DND-41 (cell line): Measurements from ENCODE around the gene SGO1.

Experiments
- ATAC-seq: fragments of 200-7000 bp; cut with Tn5 transposase; 3 replicates; pipeline ENCODE4 v1.9.1; 2021; ENCODE audit warnings: low read depth; ENCODE audit not compliant: insufficient read depth
- DNase-seq: peaks from one replicate; pipeline ENCODE4 v3.0.0-alpha.2; 2020
- H2AFZ ChIP-seq: 2 replicates; pipeline ENCODE4 v1.6.0; 2012; ENCODE audit warnings: low read depth, low read length
- H3K27ac ChIP-seq: 2 replicates; pipeline ENCODE4 v1.5.1; 2012; ENCODE audit warnings: low read length, inconsistent platforms
- H3K27me3 ChIP-seq: fragments of 200-600 bp; sonication (generic); 2 replicates; pipeline ENCODE4 v1.6.0; 2012; ENCODE audit warnings: low read length, mild to moderate bottlenecking, inconsistent platforms; ENCODE audit not compliant: insufficient read depth, poor library complexity
- H3K36me3 ChIP-seq: 2 replicates; pipeline ENCODE4 v1.5.1; 2012; ENCODE audit warnings: low read length, inconsistent platforms; ENCODE audit not compliant: insufficient read depth
- H3K4me1 ChIP-seq: 2 replicates; pipeline ENCODE4 v1.5.1; 2012; ENCODE audit warnings: mild to moderate bottlenecking, low read length; ENCODE audit not compliant: insufficient read depth
- H3K4me2 ChIP-seq: 2 replicates; pipeline ENCODE4 v1.6.0; 2012; ENCODE audit warnings: mild to moderate bottlenecking, moderate library complexity, low read length, inconsistent platforms; ENCODE audit not compliant: insufficient read depth
- H3K4me3 ChIP-seq, 2 experiments: fragments of 200-600 bp in 1 of 2; shearing (Covaris generic) in 1 of 2; 2 replicates each; pipeline ENCODE4 v1.5.1; 2012 to 2016; ENCODE audit warnings: inconsistent platforms in 2 of 2, low read length in 2 of 2, mild to moderate bottlenecking in 2 of 2, low read depth in 1 of 2, moderate library complexity in 1 of 2
- H3K79me2 ChIP-seq: 2 replicates; pipeline ENCODE4 v1.6.0; 2012; ENCODE audit warnings: low read length, inconsistent platforms; ENCODE audit not compliant: insufficient read depth
- H3K9ac ChIP-seq: 2 replicates; pipeline ENCODE4 v1.6.0; 2012; ENCODE audit warnings: low read depth, mild to moderate bottlenecking, inconsistent platforms, low read length, moderate library complexity
- H3K9me3 ChIP-seq: 2 replicates; pipeline ENCODE4 v1.5.1; 2012; ENCODE audit warnings: low read length, moderate library complexity, mild to moderate bottlenecking, inconsistent platforms; ENCODE audit not compliant: insufficient read depth, severe bottlenecking
- H4K20me1 ChIP-seq: 2 replicates; pipeline ENCODE4 v1.6.0; 2012; ENCODE audit warnings: low read length; ENCODE audit not compliant: insufficient read depth
- EZH2 ChIP-seq: IDR thresholded peaks from 3 replicates; pipeline ENCODE4 v1.6.1; 2012; ENCODE audit warnings: borderline replicate concordance, low read depth, mild to moderate bottlenecking, moderate library complexity, low read length, inconsistent platforms; ENCODE audit not compliant: severe bottlenecking
- TF ChIP-seq, protein P1 (sequence below): IDR thresholded peaks from 2 replicates; pipeline ENCODE4 v1.5.1; 2012; ENCODE audit warnings: borderline replicate concordance, low read length, moderate library complexity, mild to moderate bottlenecking; ENCODE audit not compliant: poor library complexity, severe bottlenecking; ENCODE audit errors: extremely low read depth

Gene SGO1

DNA sequence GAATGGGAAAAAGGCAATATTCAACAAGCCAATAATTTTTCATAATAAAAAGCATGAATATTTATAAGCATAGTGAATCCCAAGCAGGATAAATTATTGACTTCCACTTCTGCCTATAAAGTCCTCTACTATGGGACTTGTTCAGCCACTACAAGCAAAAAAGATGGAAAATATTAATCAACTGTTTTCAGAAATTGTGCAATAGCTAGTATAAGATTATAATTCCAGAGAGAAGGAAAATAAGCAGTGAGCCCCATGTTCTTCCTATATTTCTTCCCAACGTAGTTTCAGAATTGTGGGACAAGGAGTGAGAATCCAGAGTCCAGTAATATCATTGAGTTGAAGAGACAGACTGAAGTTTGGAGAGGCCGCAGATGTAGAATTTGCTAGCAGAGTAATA lies 24.3 kb downstream of the SGO1 start:
- Histone ChIP-seq H3K4me3 (no peak overlapping the region), H3K4me1 (no peaks in the 10 kb centered on the region), H3K9ac (no peak overlapping the region), H3K9me3 (no peaks in the 10 kb centered on the region), H3K27me3 (no peaks in the 10 kb centered on the region), H3K4me2 (no peak overlapping the region), H4K20me1 (no peaks in the 10 kb centered on the region), H2AFZ (no peak overlapping the region), H3K79me2 (no peaks in the 10 kb centered on the region), H3K36me3 (peaks cover 70% of the 10 kb centered on the region), H3K27ac (no peak overlapping the region)
- no peak for TF ChIP-seq EZH2
- TF ChIP-seq, protein P1, sequence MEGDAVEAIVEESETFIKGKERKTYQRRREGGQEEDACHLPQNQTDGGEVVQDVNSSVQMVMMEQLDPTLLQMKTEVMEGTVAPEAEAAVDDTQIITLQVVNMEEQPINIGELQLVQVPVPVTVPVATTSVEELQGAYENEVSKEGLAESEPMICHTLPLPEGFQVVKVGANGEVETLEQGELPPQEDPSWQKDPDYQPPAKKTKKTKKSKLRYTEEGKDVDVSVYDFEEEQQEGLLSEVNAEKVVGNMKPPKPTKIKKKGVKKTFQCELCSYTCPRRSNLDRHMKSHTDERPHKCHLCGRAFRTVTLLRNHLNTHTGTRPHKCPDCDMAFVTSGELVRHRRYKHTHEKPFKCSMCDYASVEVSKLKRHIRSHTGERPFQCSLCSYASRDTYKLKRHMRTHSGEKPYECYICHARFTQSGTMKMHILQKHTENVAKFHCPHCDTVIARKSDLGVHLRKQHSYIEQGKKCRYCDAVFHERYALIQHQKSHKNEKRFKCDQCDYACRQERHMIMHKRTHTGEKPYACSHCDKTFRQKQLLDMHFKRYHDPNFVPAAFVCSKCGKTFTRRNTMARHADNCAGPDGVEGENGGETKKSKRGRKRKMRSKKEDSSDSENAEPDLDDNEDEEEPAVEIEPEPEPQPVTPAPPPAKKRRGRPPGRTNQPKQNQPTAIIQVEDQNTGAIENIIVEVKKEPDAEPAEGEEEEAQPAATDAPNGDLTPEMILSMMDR: no peak
- no peak for DNase-seq
- no peak for ATAC-seq

- ATAC-seq (no peak), DNase-seq (no peak)
- Histone ChIP-seq H3K9me3 (no peaks in the 10 kb centered on the region), H3K36me3 (peaks cover 73% of the 10 kb centered on the region), H3K4me1 (no peaks in the 10 kb centered on the region), H3K27ac (no peak overlapping the region), H4K20me1 (no peaks in the 10 kb centered on the region), H3K27me3 (no peaks in the 10 kb centered on the region), H3K9ac (no peak overlapping the region), H3K79me2 (no peaks in the 10 kb centered on the region), H3K4me2 (no peak overlapping the region), H3K4me3 (no peak overlapping the region), H2AFZ (no peak overlapping the region)
- no peak for TF ChIP-seq EZH2
- TF ChIP-seq, protein P1: no peak
These were observed 25.8 kb downstream of the SGO1 start for GRCh38 chr3:20160230-20160629.

- H3K9ac ChIP-seq: no peak overlapping the region
- H3K9me3 ChIP-seq: no peaks in the 10 kb centered on the region
- no peak; the same call in 2 of the 3 replicates for ATAC-seq
- peaks cover 57% of the 10 kb centered on the region for H3K36me3 ChIP-seq
- H3K4me3 ChIP-seq: no peak overlapping the region
- H3K4me1 ChIP-seq: no peaks in the 10 kb centered on the region
- TF ChIP-seq, protein P1: no peak
- no peak for TF ChIP-seq EZH2
- H3K4me2 ChIP-seq: no peak overlapping the region
- DNase-seq: no peak
- no peak overlapping the region for H3K27ac ChIP-seq
- no peaks in the 10 kb centered on the region for H3K79me2 ChIP-seq
- no peaks in the 10 kb centered on the region for H3K27me3 ChIP-seq
- no peak overlapping the region for H2AFZ ChIP-seq
- H4K20me1 ChIP-seq: no peaks in the 10 kb centered on the region
These were observed 31.1 kb downstream of the SGO1 start for GRCh38 chr3:20154928-20155327.

DNA sequence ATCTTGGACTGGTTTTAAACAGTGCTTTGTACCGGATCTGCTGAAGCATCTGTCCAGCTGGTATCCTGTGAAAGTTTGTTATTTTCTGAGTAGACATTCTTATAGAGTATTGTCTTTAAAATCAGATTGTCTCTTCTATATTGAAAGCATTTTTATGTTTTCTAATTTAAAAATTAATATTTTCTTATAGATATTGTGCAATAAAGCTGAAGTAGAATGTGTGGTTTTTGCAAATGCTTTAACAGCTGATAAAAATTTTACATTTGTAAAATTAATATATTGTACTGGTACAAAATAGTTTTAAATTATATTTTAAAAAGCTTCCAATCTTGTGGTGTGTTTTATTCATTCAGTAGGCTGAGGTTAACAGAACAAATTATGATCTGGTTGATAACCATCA lies 31.9 kb downstream of the SGO1 start:
- no peak for TF ChIP-seq EZH2
- TF ChIP-seq, protein P1: no peak

More for the DNA sequence above, 31.9 kb downstream of the SGO1 start:
- no peak overlapping the region for H3K9ac ChIP-seq
- DNase-seq (no peak), ATAC-seq (no peak)
- H2AFZ ChIP-seq: no peak overlapping the region
- no peaks in the 10 kb centered on the region for H4K20me1 ChIP-seq
- H3K36me3 ChIP-seq: peaks cover 49% of the 10 kb centered on the region
- H3K27me3 ChIP-seq: no peaks in the 10 kb centered on the region
- no peak overlapping the region for H3K27ac ChIP-seq
- no peaks in the 10 kb centered on the region for H3K9me3 ChIP-seq
- H3K4me3 ChIP-seq: no peak overlapping the region
- H3K4me2 ChIP-seq: no peak overlapping the region
- no peaks in the 10 kb centered on the region for H3K4me1 ChIP-seq
- H3K79me2 ChIP-seq: no peaks in the 10 kb centered on the region
